Mesodermal cell (in vitro differentiated cells): Measurements from ENCODE around the gene ATP6V1E1.
A peak's percentile ranks its signal among the peaks of the same experiment; 100 is the strongest.

Source experiments
- H3K27ac ChIP-seq: 2 replicates; pipeline ENCODE4 v1.7.0; 2013; ENCODE audit warnings: mild to moderate bottlenecking, low read depth, low read length, moderate library complexity; ENCODE audit not compliant: severe bottlenecking
- H3K36me3 ChIP-seq: 2 replicates; pipeline ENCODE4 v1.7.1; 2013; ENCODE audit warnings: mild to moderate bottlenecking, low read length, moderate library complexity; ENCODE audit not compliant: control insufficient read depth, insufficient read depth
- H3K4me1 ChIP-seq: one replicate; pipeline ENCODE4 v1.7.1; 2013; ENCODE audit warnings: mild to moderate bottlenecking, low read length; ENCODE audit not compliant: insufficient read depth, control insufficient read depth, poor library complexity, severe bottlenecking
- H3K4me3 ChIP-seq: 2 replicates; pipeline ENCODE4 v1.7.0; 2013; ENCODE audit warnings: low read length, control low read depth, mild to moderate bottlenecking; ENCODE audit not compliant: insufficient read depth, poor library complexity, severe bottlenecking; ENCODE audit errors: extremely low read depth
- H3K9me3 ChIP-seq: 2 replicates; pipeline ENCODE4 v1.7.1; 2013; ENCODE audit warnings: mild to moderate bottlenecking, low read length, moderate library complexity; ENCODE audit not compliant: control insufficient read depth
- WGBS, 2 experiments: methylation state at CpG; one replicate each; pipeline ENCODE4 v1.1.5; 2013; ENCODE audit warnings: missing lambda C conversion rate in 2 of 2; ENCODE audit not compliant: insufficient coverage in 2 of 2; 5-methylcytosine and 5-hydroxymethylcytosine counted together

ATP6V1E1 gene

GRCh38 chr22:17633998-17634323, 5.4 kb upstream of the ATP6V1E1 start:
- 94 to 100% methylated on average over 1 to 3 of the region's 3 CpGs for WGBS, 2 experiments
- Histone ChIP-seq H3K4me3 (no peak overlapping the region), H3K27ac (peak overlapping the region; percentile 87), H3K4me1 (peaks cover 29% of the 10 kb centered on the region), H3K36me3 (no peaks in the 10 kb centered on the region), H3K9me3 (no peaks in the 10 kb centered on the region)

- H3K4me1 ChIP-seq = peaks cover 29% of the 10 kb centered on the region
- H3K9me3 ChIP-seq = no peaks in the 10 kb centered on the region
- no peaks in the 10 kb centered on the region for H3K36me3 ChIP-seq
- no peak overlapping the region for H3K4me3 ChIP-seq
- 75 to 80% methylated on average over 2 to 3 of the region's 4 CpGs for WGBS, 2 experiments
- peak overlapping the region; percentile 87 for H3K27ac ChIP-seq
These were observed 4.9 kb upstream of the ATP6V1E1 start for GRCh38 chr22:17633217-17633997.

GRCh38 chr22:17631076-17631565, 2.6 kb upstream of the ATP6V1E1 start:
- no peaks in the 10 kb centered on the region for H3K9me3 ChIP-seq
- no peak overlapping the region for H3K27ac ChIP-seq
- H3K4me1 ChIP-seq = peaks cover 21% of the 10 kb centered on the region
- WGBS, 2 experiments = 97 to 98% methylated on average over 6 to 7 of the region's 9 CpGs
- peaks cover 5% of the 10 kb centered on the region for H3K36me3 ChIP-seq
- H3K4me3 ChIP-seq = no peak overlapping the region

GRCh38 chr22:17629641-17630040, 1.1 kb upstream of the ATP6V1E1 start:
- Histone ChIP-seq H3K9me3 (no peaks in the 10 kb centered on the region), H3K36me3 (peaks cover 13% of the 10 kb centered on the region), H3K4me3 (peak overlapping the region; percentile 100), H3K27ac (no peak overlapping the region), H3K4me1 (peaks cover 21% of the 10 kb centered on the region)
- 92% methylated on average over 4 of the region's 7 CpGs; no CpG with 5 or more reads in 1 of the 2 experiments for WGBS, 2 experiments

GRCh38 chr22:17629173-17629489, 582 bp upstream of the ATP6V1E1 start:
- no CpG with 5 or more reads among the region's 1 CpG for WGBS, 2 experiments
- H3K36me3 ChIP-seq = peaks cover 18% of the 10 kb centered on the region

GRCh38 chr22:17627961-17628405, 566 bp downstream of the ATP6V1E1 start:
- Histone ChIP-seq H3K27ac (peak overlapping the region; percentile 93), H3K36me3 (peaks cover 29% of the 10 kb centered on the region), H3K9me3 (no peaks in the 10 kb centered on the region), H3K4me3 (peak overlapping the region; percentile 100), H3K4me1 (peaks cover 10% of the 10 kb centered on the region)
- WGBS, 2 experiments = 27 to 28% methylated on average over 24 of the region's 24 CpGs

More at GRCh38 chr22:17629173-17629489, 582 bp upstream of the ATP6V1E1 start:
- H3K4me1 ChIP-seq = peaks cover 21% of the 10 kb centered on the region
- no peaks in the 10 kb centered on the region for H3K9me3 ChIP-seq
- peak overlapping the region; percentile 100 for H3K4me3 ChIP-seq
- peak overlapping the region; percentile 93 for H3K27ac ChIP-seq

GRCh38 chr22:17613280-17613679, 15.3 kb downstream of the ATP6V1E1 start:
- H3K4me3 ChIP-seq = no peak overlapping the region
- H3K4me1 ChIP-seq = no peaks in the 10 kb centered on the region
- 98 to 100% methylated on average over 2 to 5 of the region's 7 CpGs for WGBS, 2 experiments
- no peaks in the 10 kb centered on the region for H3K9me3 ChIP-seq
- peaks cover 66% of the 10 kb centered on the region for H3K36me3 ChIP-seq
- H3K27ac ChIP-seq = no peak overlapping the region

GRCh38 chr22:17612057-17612456, 16.5 kb downstream of the ATP6V1E1 start:
- H3K36me3 ChIP-seq = peaks cover 64% of the 10 kb centered on the region
- whole genome bisulfite sequencing, 2 experiments = 100% methylated on average over 1 of the region's 3 CpGs
- no peak overlapping the region for H3K27ac ChIP-seq
- H3K9me3 ChIP-seq = no peaks in the 10 kb centered on the region
- H3K4me1 ChIP-seq = no peaks in the 10 kb centered on the region
- H3K4me3 ChIP-seq = no peak overlapping the region

GRCh38 chr22:17607891-17608521, 20.5 kb downstream of the ATP6V1E1 start:
- peaks cover 77% of the 10 kb centered on the region for H3K36me3 ChIP-seq
- H3K27ac ChIP-seq = no peak overlapping the region
- no peak overlapping the region for H3K4me3 ChIP-seq
- 96 to 100% methylated on average over 2 to 3 of the region's 4 CpGs for WGBS, 2 experiments
- H3K4me1 ChIP-seq = no peaks in the 10 kb centered on the region
- H3K9me3 ChIP-seq = no peaks in the 10 kb centered on the region

GRCh38 chr22:17606496-17606895, 22.1 kb downstream of the ATP6V1E1 start:
- 93% methylated on average over 5 of the region's 5 CpGs for WGBS, 2 experiments
- Histone ChIP-seq H3K9me3 (no peaks in the 10 kb centered on the region), H3K36me3 (peaks cover 65% of the 10 kb centered on the region), H3K27ac (no peak overlapping the region), H3K4me3 (no peak overlapping the region), H3K4me1 (no peaks in the 10 kb centered on the region)

- H3K4me3 ChIP-seq = no peak overlapping the region
- no peaks in the 10 kb centered on the region for H3K4me1 ChIP-seq
- no peak overlapping the region for H3K27ac ChIP-seq
- no peaks in the 10 kb centered on the region for H3K9me3 ChIP-seq
- H3K36me3 ChIP-seq = peaks cover 74% of the 10 kb centered on the region
- 100% methylated on average over 3 of the region's 4 CpGs for WGBS, 2 experiments
These were observed 24.9 kb downstream of the ATP6V1E1 start for GRCh38 chr22:17603668-17604067.
